HG03103 (cell line): ENCODE measurements around the gene ZBTB11.
"Not testable (repeated sequence)": the region's sequence is repeated elsewhere in the genome, so short reads cannot be mapped to it uniquely, and the experiment has no call there.

Experiments
- ATAC-seq: cut with Tn5 transposase; IDR thresholded peaks from one replicate; pipeline ENCODE4 v1.9.1; 2021; ENCODE audit warnings: low read depth; ENCODE audit not compliant: unreplicated experiment

Gene ZBTB11

GRCh38 chr3:101693540-101693939 is 16.6 kb upstream of the ZBTB11 start:
- peak; percentile 68 for ATAC-seq

- not testable (repeated sequence) for ATAC-seq
These were observed 15.0 kb upstream of the ZBTB11 start for GRCh38 chr3:101691685-101692671.

GRCh38 chr3:101690972-101691371 is 14.0 kb upstream of the ZBTB11 start:
- ATAC-seq, result no peak

- ATAC-seq, result no peak
These were observed 12.4 kb upstream of the ZBTB11 start for GRCh38 chr3:101689286-101689685.

GRCh38 chr3:101687142-101687931 is 10.4 kb upstream of the ZBTB11 start:
- no peak for ATAC-seq

GRCh38 chr3:101685870-101686307 is 9.0 kb upstream of the ZBTB11 start:
- ATAC-seq, result no peak

- no peak for ATAC-seq
These were observed 8.1 kb upstream of the ZBTB11 start for GRCh38 chr3:101685050-101685400.

- no peak for ATAC-seq
These were observed 3.5 kb upstream of the ZBTB11 start for GRCh38 chr3:101680466-101680865.

- ATAC-seq, result not testable (repeated sequence)
These were observed 1.9 kb upstream of the ZBTB11 start for GRCh38 chr3:101678837-101679236.

GRCh38 chr3:101677436-101678286 is 729 bp upstream of the ZBTB11 start:
- no peak for ATAC-seq

- ATAC-seq, result peak; percentile 80
These were observed 642 bp downstream of the ZBTB11 start for GRCh38 chr3:101676216-101676764.

- ATAC-seq, result no peak
These were observed 1.2 kb downstream of the ZBTB11 start for GRCh38 chr3:101675709-101676215.

GRCh38 chr3:101674518-101674917 is 2.4 kb downstream of the ZBTB11 start:
- ATAC-seq, result no peak

GRCh38 chr3:101673953-101674352 is 3.0 kb downstream of the ZBTB11 start:
- no peak for ATAC-seq

GRCh38 chr3:101671014-101671413 is 5.9 kb downstream of the ZBTB11 start:
- no peak for ATAC-seq

- no peak for ATAC-seq
These were observed 9.1 kb downstream of the ZBTB11 start for GRCh38 chr3:101667844-101668243.

GRCh38 chr3:101667331-101667730 is 9.6 kb downstream of the ZBTB11 start:
- ATAC-seq, result no peak

- ATAC-seq, result no peak
These were observed 11.1 kb downstream of the ZBTB11 start for GRCh38 chr3:101665851-101666250.

GRCh38 chr3:101665357-101665756 is 11.6 kb downstream of the ZBTB11 start:
- ATAC-seq, result no peak

- no peak for ATAC-seq
These were observed 16.2 kb downstream of the ZBTB11 start for GRCh38 chr3:101660714-101661113.
